ENCODE results near the gene NAXD. TPM values are rescaled to one million over a fixed set of nuclear protein-coding genes. Genes with fewer than 3 reads are reported as not detected.
A peak's percentile ranks its signal among the peaks of the same experiment; 100 is the strongest.
"Not testable (repeated sequence)": the region's sequence is repeated elsewhere in the genome, so short reads cannot be mapped to it uniquely, and the experiment has no call there.

Gene NAXD
- total RNA-seq (2022) (11.5 and 14.0 TPM in 2 replicates), Bru-seq, nascent RNA (percentile 64 among the genes with signal in this experiment), BruChase-seq, experiment 1, labeled RNA remaining after a 6-hour chase (percentile 57 among the genes with signal in this experiment), BruChase-seq, experiment 2, labeled RNA remaining after a 2-hour chase (percentile 65 among the genes with signal in this experiment)
- long read RNA-seq, partial matches to known transcripts, result 4 of 24 reads
- long read RNA-seq, other reads (novel, unspliced or antisense), result 20 of 24 reads

- intact Hi-C loops (cut with micrococcal nuclease; ENCODE audit: unreplicated experiment), result no loop called here
- no TSS peak for BruUV-seq (replicated peaks)
- Mint-ChIP-seq H3K27ac (ENCODE audit: unreplicated experiment) (no peak within 1 kb of the TSS), H3K36me3 (ENCODE audit: insufficient read depth, unreplicated experiment) (peaks cover 26% of the 10 kb centered on the region), H3K27me3 (ENCODE audit: unreplicated experiment) (no peaks in the 10 kb centered on the region), H3K9me3 (ENCODE audit: low read depth, unreplicated experiment) (no peaks in the 10 kb centered on the region), H3K4me1 (ENCODE audit: low read depth, unreplicated experiment) (peaks cover 12% of the 10 kb centered on the region), H3K4me3 (ENCODE audit: low read depth, unreplicated experiment) (peak within 1 kb of the TSS; percentile 69)
- DNase-seq, result peak; percentile 74
- no peak for TF ChIP-seq CTCF (IDR thresholded peaks at IDR 0.05; ENCODE audit: unreplicated experiment)
- CTCF ChIA-PET, result interaction anchor here (0.6 kb wide), 1 partner anchor 41 kb away, joined by 3 read pairs; no protein-coding TSS in a partner anchor
Measured at GRCh38 chr13:110615322-110616102, at the start of gene NAXD. TSS of gene NAXD (plus strand) at chr13:110615545. CDS start at chr13:110615602, 57 bp downstream.

DNA sequence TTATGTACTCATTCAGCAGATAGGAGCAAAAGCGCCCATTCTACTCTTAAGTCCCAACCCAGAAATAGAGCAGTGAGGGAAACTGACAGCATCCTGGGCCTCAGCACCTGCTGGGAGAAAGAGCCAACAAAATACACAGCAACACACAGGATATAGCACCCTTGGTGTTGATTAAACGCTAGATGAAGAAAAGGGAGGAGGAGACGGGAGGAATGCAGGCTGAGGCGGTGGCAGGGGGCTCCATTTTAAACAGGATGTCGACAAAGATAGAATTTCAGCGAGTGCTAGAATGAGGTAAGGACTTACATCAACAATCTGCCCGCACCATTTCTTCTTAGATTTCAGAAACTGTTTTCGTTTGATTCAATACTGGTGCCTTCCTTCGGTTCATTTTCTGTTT, 49.2 kb upstream of the NAXD start:
- peaks cover 23% of the 10 kb centered on the region for H3K36me3 Mint-ChIP-seq (ENCODE audit: insufficient read depth, unreplicated experiment)
- peaks cover 12% of the 10 kb centered on the region for H3K4me1 Mint-ChIP-seq (ENCODE audit: low read depth, unreplicated experiment)
- DNase-seq, result no peak
- no peak overlapping the region for H3K4me3 Mint-ChIP-seq (ENCODE audit: low read depth, unreplicated experiment)
- BruUV-seq (replicated peaks), result no TSS peak
- H3K9me3 Mint-ChIP-seq (ENCODE audit: low read depth, unreplicated experiment), result no peaks in the 10 kb centered on the region
- TF ChIP-seq CTCF (IDR thresholded peaks at IDR 0.05; ENCODE audit: unreplicated experiment), result no peak
- intact Hi-C loops (cut with micrococcal nuclease; ENCODE audit: unreplicated experiment), result no loop called here
- no peak overlapping the region for H3K27ac Mint-ChIP-seq (ENCODE audit: unreplicated experiment)
- CTCF ChIA-PET, result no interaction called here
- no peaks in the 10 kb centered on the region for H3K27me3 Mint-ChIP-seq (ENCODE audit: unreplicated experiment)

GRCh38 chr13:110568612-110569011, 46.7 kb upstream of the NAXD start:
- Mint-ChIP-seq H3K4me1 (ENCODE audit: low read depth, unreplicated experiment) (peaks cover 12% of the 10 kb centered on the region), H3K36me3 (ENCODE audit: insufficient read depth, unreplicated experiment) (peaks cover 4% of the 10 kb centered on the region), H3K27me3 (ENCODE audit: unreplicated experiment) (no peaks in the 10 kb centered on the region), H3K9me3 (ENCODE audit: low read depth, unreplicated experiment) (no peaks in the 10 kb centered on the region), H3K27ac (ENCODE audit: unreplicated experiment) (no peak overlapping the region), H3K4me3 (ENCODE audit: low read depth, unreplicated experiment) (no peak overlapping the region)
- CTCF ChIA-PET, result interaction anchor here (1.1 kb wide), 1 partner anchor 36 kb away, joined by 3 read pairs; no protein-coding TSS in a partner anchor
- DNase-seq, result no peak
- TF ChIP-seq CTCF (IDR thresholded peaks at IDR 0.05; ENCODE audit: unreplicated experiment), result no peak
- no TSS peak for BruUV-seq (replicated peaks)
- intact Hi-C loops (cut with micrococcal nuclease; ENCODE audit: unreplicated experiment), result no loop called here

GRCh38 chr13:110569962-110570361, 45.4 kb upstream of the NAXD start:
- not testable (repeated sequence) for H3K9me3 Mint-ChIP-seq (ENCODE audit: low read depth, unreplicated experiment)

More at GRCh38 chr13:110569962-110570361, 45.4 kb upstream of the NAXD start:
- H3K27ac Mint-ChIP-seq (ENCODE audit: unreplicated experiment); H3K36me3 Mint-ChIP-seq (ENCODE audit: insufficient read depth, unreplicated experiment); H3K4me1 Mint-ChIP-seq (ENCODE audit: low read depth, unreplicated experiment); H3K4me3 Mint-ChIP-seq (ENCODE audit: low read depth, unreplicated experiment); BruUV-seq (replicated peaks); H3K27me3 Mint-ChIP-seq (ENCODE audit: unreplicated experiment); DNase-seq; CTCF ChIA-PET; intact Hi-C loops (cut with micrococcal nuclease; ENCODE audit: unreplicated experiment): not testable (repeated sequence)
